UCSD-AML1 (cell line): Measurements from ENCODE around the gene TNRC18.
A peak's percentile ranks its signal among the peaks of the same experiment; 100 is the strongest.
"Not testable (repeated sequence)": the region's sequence is repeated elsewhere in the genome, so short reads cannot be mapped to it uniquely, and the experiment has no call there.

Experiments used
- DNase-seq: peaks from one replicate; lab custom pipeline; 2025; ENCODE audit not compliant: unreplicated experiment; lab: John Stamatoyannopoulos, UW

TNRC18 gene

DNA sequence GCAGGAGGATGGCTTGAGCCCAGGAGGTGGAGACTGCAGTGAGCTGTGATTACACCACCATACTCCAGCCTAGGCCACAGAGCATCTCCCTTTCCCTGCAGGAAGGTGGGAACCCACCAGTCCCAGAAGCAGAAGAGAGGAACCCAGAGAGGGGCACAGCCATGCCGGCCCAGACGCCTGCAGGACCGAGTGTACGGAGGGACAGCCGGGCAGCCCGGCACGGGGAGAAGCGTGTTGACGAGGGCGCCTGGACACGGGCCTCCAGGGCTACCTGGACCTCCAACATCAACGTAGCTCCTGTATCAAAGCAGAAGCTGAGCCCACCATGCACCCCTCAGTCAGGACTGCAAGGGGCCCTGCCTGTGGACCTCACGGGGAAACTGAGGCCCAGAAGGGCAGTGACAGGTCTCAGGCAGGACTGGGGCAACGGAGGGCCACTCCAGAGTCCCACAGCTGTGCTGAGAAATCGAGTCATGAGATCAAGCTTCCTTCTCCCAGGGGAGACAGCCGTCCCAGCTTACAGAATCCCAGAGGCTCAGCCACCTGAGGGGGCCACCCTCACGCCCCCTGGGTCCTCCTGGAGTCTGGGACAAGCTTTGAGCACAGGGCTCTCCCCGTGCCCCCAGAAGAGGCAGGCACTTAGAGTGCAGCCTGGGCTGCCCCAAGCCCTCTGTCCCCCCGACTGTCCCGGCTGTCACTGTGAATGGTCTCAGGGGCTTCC is 43.1 kb downstream of the TNRC18 start:
- DNase-seq: no peak

DNA sequence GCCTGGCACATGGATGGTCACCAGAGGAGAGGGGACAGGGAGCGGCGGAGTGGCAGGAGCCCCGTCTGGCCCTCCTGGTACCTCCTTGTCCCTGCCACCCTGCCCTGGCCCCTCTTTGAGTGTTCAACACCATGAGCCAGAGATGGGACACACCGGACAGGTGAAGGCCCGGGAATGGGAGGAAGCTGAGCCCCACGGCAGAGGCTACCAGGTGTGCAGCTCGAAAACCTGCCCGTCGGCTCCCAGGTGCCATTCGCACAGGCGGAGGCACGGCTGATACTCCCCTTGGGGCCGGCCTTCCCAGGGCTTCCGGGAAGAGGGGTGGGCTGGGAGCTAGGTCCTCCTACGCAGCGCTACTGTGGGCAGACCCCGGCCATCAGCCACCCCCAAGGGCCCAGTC is 44.1 kb downstream of the TNRC18 start:
- DNase-seq: no peak

DNA sequence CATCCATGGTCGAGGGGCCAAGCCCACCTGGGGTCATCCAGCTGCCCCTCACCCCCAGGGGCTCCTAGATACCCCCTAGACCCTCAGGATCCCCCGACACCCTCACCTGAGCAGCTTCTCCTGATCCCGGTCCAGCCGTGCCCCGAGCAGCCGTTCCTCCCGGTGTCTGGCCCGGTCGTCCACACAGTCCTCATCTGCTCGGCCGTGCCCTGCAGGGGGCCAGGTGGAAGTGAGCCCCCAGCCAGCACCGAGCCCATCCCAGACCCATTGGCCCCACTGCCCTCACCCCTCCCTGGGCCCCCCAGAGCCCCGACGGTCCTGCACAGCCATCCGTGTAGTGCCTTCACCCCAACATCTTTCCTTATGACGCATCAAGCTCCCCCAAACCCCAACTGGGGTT is 45.8 kb downstream of the TNRC18 start:
- DNase-seq: no peak

DNA sequence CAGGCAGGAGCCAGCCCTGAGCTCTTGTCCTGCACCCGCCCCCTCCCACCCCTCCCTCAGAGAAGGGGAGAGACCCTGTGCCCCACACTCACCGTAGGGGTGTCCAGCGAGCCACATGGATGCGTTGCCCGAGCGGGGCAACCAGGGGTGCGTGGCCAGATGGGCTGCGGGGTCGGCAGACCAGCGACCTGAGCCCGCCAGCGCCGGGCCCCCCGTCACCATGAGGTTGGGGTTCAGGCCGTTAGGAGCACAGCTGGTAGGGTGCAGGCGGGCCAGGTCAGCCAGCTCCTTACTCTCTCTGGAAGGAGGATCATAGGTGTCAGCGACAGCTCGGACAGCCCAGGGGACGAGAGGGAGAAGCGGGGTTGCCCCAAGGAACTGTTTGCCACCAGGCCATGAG is 46.4 kb downstream of the TNRC18 start:
- no peak for DNase-seq

DNA sequence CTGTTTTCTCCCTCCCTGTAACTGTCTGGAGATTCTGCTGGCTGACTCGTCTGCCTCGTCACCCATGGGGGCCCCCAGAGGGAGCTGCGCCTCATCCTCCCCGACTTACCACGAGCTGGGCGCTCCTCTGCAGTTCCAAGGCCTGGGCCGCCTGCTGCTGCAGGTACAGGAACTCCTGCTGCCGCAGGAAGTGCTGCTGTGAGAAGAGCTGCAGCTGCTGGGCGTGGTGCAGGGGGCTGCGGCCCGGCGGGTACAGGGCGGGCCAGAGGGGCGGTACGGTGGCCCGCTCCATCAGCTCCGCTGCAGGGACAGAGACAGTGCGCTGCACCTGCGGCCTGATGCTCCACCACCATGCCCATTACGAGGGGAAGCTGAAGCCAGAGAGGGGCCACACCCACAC is 47.7 kb downstream of the TNRC18 start:
- DNase-seq: no peak

DNA sequence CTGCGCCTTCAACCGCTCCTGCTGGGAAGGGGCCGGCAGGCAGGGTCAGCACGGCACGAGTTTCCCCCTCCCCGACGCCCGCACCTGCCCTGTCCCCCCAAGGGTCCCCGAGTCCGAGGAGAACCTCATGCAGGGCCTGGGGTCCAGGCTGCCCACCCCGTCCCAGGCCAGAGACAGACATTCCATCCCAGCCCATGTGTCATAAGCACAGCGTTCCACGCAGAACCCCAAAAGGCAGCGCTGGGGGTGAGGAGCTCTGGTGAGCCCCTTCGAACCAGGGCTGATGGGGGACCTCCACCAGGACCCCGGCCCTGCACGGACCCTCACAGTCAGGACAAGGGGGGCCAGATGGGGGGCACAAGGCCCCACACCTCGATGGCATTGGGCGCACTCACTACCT is 49.2 kb downstream of the TNRC18 start:
- DNase-seq: no peak

DNA sequence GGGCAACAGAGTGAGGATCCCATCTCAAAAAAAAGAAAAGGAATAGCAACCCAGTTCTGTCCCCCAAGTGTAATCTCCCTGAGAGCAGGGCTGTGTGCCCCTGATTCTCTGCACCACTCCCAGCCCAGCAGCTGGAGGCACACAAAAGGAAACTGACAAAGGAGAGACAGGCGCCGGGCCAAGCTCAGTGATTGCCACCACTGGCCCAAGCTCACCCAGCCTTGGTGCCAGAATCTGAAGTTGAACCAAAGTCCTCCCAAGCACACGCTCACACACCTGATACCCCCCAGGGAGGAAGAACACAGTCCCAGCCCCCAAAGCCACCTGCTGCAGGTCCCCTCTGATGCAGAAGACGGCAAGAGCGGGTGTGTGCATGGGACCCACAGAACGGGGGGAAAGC is 50.3 kb downstream of the TNRC18 start:
- no peak for DNase-seq

DNA sequence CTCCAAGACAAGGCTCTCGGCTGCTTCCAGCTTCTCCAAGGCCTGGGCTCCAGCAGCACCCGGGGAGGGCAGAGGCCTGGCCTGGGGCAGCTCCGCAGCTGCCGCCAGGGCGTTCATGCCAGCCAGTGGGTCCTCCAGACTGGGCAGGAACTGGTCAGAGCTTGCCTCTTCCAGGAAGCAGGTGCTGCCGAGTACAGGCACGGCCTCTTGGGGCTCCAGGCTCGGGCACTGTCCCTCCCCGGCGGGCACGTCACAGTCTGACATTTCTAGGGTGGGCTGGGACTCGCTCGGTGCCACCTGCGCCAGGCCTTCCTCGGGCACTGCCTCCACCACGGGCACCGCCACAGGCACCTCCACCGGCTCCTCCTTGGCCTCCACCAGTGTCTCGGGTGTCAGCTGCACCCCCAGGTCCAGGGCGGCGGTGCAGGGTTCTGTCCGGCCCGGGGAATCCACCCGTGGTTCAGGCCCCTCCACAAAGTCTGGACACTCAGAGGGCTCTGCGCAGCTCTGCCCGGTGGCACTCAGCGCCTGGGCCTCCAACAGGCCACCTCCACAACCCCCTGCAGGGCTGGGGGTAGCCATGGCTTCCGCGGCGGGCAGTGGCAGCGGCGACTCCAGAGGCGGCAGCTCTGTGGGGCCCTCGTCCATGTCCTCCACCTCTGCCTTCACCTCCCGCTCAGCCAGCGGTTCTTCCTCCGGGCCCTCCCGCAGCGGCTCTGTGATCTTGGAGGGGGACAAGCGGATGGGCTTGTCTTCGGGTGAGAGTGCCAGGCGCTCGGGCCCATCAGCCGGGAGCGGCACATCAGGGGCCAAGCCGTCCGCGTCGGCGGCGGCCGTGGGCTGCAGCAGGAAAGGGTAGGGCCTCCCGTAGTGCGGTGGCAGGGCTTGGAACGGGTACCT is 52.9 kb downstream of the TNRC18 start:
- no peak for DNase-seq

DNA sequence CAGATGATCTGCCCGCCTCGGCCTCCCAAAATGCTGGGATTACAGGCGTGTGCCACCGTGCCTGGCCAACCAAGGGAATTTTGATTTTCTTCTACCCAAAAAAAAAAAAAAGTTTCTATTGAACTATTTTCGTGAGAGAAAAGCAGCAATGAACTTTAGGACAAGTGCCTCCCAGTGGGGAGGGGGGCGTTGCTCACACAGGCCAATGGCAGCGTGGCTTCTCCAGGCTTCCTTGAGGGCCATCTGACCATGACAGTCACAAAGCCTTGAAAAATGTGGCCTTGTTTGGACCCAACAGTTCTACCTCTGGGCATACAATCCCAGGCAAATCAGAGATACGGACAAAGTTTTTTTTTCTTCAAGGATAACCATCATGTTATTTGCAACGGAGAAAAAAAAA is 56.0 kb downstream of the TNRC18 start:
- no peak for DNase-seq

DNA sequence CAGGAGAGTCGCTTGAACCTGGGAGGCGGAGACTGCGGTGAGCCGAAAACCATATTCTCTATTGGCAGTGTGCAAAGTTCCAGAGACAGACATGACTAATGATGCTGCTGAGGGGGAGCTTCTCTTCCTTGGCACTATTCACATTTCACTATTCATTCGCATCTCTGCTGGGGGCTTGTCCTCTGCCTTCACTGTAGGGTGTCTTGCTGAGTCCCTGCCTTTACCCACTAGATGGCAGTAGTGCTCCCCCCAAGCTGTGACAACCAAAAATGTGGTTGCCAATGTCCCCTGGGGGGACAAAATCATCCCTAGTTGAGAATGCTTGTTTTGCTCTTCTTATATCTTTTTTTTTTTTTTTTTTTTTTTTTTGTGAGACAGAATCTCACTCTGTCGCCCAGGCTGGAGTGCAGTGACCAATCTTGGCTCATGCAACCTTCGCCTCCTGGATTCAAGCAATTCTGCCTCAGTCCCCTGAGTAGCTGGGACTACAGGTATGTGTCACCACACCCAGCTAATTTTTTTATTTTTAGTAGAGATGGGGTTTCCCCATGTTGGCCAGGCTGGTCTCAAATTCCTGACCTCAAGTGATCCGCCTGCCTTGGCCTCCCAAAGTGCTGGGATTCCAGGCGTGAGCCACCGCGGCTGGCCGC is 57.5 kb downstream of the TNRC18 start:
- DNase-seq: peak; percentile 13

DNA sequence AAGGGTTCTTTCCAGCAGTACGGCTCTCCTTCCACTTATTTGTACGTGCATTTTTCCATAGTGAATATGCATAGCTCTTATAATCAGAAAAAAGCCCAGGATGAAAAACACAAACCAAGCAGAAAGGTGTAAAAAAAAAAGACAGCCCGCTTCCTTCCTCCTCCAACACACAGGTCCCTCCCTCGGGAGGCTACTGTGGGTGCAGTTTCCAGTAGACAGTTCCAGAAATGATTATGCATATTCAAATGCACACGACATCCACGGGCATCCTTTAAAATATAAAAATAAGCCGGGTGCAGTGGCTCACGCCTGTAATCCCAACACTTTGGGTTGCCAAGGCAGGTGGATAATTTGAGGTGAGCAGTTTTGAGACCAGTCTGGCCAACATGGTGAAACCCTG is 59.9 kb downstream of the TNRC18 start:
- DNase-seq: no peak

DNA sequence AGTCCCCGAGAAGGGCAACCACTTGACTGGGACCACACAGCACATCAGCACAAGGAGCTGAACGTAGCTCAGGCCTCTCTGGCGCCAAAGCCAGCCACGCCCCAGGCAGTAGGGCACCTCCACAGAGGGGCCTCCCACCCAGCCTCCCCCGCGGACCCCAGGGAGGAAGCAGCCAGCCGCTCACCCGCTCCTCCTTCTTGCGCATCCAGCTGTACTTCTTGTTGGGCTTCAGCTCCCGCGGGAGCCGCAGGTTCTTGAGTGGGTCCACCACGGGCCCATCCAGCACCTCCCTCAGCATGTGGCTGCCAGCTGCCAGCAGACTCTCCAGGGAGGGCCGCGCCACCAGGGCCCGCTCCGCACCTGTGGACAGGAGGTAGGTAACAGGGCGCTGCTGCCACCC is 61.2 kb downstream of the TNRC18 start:
- DNase-seq: no peak

DNA sequence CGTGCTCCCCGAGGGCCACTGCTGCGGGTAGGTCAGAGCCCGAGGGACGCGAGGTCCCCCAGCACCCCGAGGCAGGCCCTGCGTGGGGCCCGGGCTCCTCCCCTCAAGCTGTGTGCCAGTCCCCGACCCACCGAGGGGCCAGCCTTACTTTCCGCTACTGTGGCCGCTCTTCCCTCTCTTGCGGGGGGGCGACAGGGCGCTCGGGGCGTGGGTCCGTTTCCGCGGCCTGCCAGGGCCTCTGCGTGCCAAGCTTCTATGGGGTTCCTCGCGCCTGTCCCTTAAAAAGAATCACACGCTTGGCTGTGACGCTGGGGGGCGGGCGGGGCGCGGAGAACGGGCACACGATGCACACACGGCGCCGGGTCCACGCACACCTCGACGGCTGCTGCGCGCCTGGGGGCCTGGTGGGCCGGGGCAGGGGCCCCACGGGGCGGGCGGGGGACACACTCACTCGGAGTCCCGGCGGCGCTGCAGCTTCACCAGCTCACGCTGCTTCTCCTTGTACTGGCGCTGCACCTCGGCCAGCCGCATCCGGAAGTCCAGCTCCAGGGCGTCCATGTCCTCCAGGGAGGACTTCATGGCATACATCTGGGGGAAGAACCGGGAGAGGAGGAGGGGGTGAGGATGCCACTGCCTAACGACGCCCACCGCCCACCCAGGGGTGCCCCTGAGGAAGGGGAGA is 62.0 kb downstream of the TNRC18 start:
- no peak for DNase-seq

DNA sequence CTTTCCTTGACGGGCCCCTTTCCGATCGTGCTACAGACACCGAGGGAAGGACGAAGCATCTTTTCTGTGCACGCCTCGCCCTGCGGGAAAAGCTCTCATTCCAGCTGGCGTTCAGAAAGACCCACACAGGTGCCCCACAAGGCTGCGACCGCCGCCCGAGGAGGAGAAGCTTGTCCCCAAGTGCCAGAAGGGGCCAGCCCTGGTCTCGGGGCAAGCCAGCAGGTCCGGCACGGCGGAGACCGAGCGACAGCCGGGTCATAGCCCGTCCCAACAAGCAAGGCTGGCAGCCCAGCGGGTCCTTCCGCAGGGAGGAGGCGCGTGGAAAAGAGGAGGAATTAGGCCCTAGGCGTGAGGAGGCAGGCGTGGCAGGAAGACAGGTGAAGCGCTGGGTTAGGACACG is 62.7 kb downstream of the TNRC18 start:
- no peak for DNase-seq

DNA sequence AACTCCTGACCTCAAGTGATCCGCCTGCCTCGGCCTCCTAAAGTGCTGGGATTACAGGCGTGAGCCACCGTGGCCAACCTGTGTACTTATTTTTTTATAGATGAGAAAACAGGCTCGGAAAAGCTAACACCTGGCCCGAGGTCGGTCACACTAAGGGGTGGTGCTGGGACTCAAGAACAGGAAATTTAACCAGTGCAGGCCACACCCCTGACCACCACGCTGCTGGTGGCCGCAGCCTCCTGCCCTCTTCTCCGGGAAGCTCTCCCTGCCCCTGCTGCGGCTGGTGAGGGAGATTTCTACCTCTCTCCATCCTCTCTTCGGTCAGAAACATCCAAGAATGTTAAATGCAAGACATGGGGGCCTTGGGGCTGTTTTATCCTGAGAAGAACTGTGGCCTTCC is 63.2 kb downstream of the TNRC18 start:
- DNase-seq: no peak

DNA sequence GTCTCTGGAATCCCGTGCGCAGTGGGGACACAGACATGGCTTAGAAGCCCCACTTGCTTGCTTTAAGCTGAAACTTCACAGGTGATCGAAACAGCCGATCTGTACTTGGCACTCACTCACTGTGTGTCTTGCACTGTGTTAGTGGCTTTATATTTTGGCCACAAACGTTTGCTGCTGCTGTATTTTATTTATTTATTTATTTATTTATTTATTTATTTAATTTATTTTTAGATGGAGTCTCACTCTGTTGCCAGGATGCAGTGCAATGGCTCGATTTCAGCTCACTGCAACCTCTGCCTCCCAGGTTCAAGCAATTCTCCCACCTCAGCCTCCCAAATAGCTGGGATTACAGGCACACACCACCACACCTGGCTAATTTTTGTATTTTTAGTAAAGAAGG is 63.6 kb downstream of the TNRC18 start:
- DNase-seq: not testable (repeated sequence)

DNA sequence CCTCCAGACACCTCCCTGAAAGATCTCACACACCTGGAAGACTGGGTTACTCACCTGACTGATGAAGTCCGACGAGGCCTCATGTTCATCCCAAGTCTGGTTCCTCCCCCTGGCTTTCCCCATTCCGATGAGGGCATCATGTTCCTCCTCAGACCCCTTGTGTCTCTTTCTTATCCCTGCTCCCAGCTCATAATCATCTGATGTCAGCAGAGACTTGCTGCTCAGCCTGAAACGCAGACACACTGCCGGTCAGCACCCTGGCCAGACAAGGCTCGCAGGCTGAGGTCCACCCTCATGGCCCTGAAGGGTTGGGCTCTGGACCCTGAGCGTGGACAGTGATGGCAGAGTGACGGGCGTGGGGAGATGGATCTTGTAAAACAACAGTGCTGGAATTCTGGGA is 64.3 kb downstream of the TNRC18 start:
- DNase-seq: no peak

DNA sequence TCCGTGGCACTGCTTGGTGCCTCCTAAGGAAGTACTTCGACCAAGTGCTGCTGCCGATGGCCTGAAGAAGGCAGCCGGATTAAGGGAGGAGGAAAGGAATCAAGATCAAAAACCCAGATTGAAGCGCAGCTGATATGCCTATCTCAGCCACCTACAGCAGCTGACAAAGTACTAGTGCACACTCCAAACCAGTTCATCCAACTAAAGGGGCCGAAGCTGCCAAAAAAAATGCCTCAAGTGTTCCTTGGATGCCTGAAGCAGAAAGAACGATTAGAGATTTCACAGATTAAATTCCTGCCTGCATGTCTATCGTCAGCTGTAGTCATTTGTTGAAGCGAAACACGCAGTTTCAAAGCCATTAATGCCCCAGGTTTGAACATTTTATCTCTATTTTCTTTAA is 65.7 kb downstream of the TNRC18 start:
- no peak for DNase-seq

DNA sequence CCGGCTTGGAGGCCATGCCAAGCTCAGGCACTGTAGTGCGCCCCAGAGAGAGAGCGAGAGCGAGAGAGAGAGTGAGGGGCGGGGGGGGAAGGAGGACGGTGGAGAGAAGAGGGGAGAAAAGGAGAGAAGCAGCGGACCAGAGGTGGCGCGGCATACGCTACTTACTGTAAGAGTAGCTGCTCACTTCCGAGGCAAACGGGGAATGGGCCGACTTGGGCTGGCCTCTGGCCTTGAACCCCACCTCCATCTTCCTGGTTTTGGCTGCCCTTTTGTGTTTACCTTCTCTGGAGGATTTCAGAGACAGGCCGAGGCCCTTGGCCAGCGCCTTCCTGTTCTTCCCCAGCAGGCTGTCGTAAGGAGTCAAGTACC is 66.9 kb downstream of the TNRC18 start:
- DNase-seq: no peak

DNA sequence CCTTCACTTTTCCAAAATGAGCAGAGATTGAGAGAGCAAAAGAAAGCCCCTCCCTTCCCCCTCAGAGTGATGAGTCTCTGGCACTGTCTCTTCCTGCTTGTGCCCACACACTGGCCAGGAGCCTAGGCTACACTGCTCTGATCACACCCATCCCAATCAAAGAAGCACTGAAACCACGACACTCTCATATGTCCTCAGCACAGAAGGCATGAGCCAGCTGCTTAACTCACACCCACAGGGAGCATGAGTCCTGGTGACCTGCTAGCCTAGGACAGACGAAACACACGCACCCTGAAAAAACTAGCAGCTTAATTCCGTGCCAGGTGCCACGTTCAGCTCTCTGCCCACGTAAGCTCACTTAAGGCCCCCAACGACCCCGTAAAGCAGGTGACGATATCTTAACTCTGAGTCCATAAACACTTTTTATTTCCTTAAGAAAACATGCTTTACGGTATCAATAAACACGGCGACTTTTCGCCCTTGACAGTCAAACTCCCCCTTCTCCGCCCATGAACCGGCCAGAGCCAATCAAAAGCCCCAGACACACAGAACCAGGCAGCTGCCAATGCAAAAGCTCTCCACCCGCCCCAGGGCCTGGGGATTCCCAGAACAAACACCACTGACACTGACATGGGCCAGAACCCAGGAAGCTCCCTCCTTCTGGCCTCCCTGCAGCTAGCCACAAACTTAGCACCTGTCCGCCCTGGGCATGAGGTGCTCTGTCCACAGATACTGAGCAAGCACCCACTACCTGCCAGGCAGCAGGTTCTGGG is 69.0 kb downstream of the TNRC18 start:
- DNase-seq: no peak
